Middle frontal gyrus (tissue), 1 donor: ENCODE results near the gene LRP2.
"Not testable (repeated sequence)": the region's sequence is repeated elsewhere in the genome, so short reads cannot be mapped to it uniquely, and the experiment has no call there.

ENCODE experiments used
- DNase-seq: peaks from one replicate; pipeline ENCODE4 v3.0.0-alpha.2; 2015; ENCODE audit warnings: low spot score; ENCODE audit errors: extremely low spot score

The LRP2 gene

GRCh38 chr2:169178364-169178763, 184.0 kb downstream of the LRP2 start:
- no peak for DNase-seq

GRCh38 chr2:169175112-169175511, 187.2 kb downstream of the LRP2 start:
- no peak for DNase-seq

GRCh38 chr2:169173876-169174275, 188.5 kb downstream of the LRP2 start:
- DNase-seq, result no peak

GRCh38 chr2:169172914-169173313, 189.4 kb downstream of the LRP2 start:
- DNase-seq, result no peak

- DNase-seq, result no peak
Measured at GRCh38 chr2:169172151-169172735, 190.1 kb downstream of the LRP2 start.

DNA sequence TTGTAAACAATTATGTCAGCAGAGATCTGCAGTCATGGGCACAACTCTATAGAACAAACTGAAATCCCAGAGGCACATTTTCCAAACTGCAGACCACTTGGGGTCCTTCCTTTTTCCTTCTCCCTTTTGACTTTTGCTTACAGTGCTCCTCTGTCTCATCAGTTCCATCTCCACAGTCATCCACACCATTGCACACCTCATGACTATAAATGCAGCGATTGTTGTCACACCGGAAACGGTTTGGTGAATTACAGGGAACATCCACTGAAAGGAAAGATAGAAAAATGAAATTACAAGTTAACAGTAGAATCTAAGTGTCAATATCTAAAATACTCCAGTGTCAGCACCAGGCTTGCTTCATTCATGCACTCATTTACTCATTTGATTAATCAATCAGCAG, 196.5 kb downstream of the LRP2 start:
- DNase-seq, result no peak

DNA sequence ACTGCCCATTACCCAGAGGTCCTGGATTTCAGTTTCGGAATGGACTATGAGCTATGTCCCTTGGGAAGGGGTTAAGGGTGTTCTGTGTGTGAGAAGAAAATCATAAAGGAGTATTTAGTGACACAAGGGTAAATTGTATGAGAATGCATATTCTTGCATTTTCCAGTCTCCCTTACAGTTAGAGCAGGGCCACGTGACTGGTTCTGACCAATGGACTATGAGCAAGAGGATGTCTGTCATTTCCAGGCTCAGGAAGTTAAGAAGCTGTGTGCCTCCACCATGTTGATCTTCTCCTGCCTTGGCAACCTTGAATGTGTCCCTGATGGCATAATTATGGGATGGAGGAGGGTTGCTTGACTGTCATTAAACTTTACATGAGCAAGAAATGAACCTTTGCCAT, 198.0 kb downstream of the LRP2 start:
- no peak for DNase-seq

GRCh38 chr2:169162613-169163012, 199.7 kb downstream of the LRP2 start:
- no peak for DNase-seq

- DNase-seq, result no peak
Measured at GRCh38 chr2:169160926-169161481, 201.3 kb downstream of the LRP2 start.

DNA sequence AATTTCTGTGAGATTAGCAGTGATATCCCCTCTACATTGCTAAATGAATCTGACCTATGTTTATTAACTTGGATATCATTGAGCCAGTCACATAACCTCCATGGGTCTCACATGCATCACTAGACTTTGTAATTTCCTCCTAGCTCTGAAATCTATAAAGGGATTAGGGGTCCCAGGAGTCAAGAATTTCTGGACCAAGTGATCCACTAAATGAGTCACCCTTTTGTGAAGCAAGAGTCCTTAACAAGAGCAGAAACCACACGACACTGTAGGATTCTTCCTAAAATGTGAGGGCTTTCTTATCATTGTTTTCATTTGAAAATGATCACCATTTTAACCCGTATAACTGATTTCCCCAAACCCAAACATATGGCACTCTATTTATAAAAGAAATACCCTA, 202.6 kb downstream of the LRP2 start:
- DNase-seq, result no peak

- DNase-seq, result no peak
Measured at GRCh38 chr2:169158874-169159273, 203.5 kb downstream of the LRP2 start.

DNA sequence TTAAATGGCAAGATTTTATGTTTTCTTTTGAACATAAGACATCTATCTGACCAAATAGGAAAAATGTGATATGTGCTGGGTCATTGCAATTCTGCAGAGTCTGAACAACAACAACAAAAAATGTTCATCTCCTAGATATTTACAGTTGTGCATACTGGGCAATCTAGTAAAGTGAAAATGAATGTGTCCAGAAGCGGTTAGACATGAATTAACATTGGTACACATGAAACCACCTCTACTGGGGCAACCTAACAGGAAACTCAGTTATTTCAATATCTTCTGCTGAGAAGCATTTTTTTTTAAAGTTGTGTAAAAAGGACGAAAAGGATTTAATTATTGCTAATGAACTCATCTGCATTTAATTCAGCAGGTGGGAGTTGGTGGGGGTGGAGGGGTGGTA, 216.1 kb downstream of the LRP2 start:
- DNase-seq, result no peak

DNA sequence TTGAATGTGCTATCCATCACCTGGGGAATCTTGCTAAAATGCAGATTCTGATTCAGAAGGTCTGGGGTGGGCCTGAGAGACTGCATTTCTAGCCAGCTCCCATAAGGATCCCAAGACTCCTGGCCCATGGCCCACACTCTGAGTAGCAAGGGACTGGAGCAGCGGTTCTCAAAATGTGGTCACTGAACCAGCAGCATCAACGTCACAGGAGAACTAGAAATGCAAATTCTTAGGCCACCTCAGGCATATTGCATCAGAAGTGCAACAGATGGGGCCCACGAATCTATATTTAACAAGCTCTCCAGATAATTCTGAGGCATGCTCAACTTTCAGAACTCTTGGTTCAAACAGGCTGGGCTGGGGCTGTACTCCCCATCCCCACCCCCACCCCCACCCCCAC, 218.3 kb downstream of the LRP2 start:
- no peak for DNase-seq

DNA sequence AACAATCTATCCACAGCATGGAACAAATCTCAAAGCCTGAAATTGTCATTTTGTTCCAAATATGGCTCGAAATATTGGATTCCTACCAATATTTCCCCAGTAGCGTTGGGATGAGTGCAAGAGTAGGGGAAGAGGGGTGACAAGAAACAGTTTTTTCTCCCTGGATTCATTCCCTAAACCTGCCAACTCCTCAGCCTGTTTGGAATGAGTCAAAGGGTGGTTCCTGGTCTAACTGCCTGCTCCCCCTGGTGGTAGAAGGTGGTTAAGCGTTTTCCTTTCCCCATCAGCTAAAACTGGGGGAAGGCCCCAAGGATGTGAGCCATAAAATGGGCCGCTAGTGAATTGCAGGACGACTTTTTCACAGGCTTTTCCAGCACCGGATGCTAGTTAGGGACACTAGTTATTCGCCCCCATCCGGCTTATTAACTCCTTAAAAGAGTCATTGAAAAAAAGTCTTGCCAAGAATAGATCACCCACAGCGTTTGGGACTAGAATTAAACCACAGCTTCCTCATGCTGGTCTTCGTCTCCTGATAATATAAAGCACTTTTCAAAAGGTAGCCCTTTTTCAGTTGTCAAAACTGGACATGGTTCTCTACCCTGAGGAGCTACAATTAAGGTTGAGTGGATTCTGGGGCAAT, 220.5 kb downstream of the LRP2 start:
- DNase-seq, result no peak

- DNase-seq, result no peak
Measured at GRCh38 chr2:169139993-169140767, 222.2 kb downstream of the LRP2 start.

GRCh38 chr2:169139145-169139544, 223.2 kb downstream of the LRP2 start:
- DNase-seq, result no peak

GRCh38 chr2:169137924-169138323, 224.4 kb downstream of the LRP2 start:
- no peak for DNase-seq

DNA sequence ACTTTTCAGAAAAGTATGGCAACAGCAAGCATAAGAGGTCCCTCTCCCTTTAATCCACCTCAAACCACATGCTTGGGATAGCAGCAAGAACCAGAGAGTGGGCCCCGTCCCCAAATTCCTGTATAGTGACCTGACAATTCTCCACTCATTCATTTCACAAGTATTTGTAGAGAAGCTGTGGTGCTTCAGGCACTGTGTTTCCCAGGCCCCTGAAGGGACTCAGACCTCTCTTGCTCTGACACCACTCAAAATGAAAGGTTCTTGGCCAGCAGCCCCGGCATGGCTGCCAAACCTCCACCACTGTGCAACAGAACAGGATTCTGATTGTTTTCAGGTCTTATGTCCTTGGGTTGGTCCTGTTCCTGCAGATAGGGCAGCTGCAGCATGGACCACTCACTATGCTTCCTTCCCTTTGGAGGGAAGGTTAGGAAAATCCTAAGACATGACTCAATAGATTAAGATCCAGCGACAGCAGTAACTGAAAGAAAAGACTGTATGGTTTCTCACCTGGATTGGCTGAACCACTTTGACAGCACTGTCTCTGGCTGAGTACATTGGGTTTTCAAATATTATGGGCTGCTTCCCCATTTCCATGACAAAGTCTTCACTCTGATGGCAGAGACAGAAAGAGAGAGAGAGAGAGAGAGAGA, 225.3 kb downstream of the LRP2 start:
- DNase-seq, result no peak

GRCh38 chr2:169136428-169136827, 225.9 kb downstream of the LRP2 start:
- DNase-seq, result not testable (repeated sequence)

DNA sequence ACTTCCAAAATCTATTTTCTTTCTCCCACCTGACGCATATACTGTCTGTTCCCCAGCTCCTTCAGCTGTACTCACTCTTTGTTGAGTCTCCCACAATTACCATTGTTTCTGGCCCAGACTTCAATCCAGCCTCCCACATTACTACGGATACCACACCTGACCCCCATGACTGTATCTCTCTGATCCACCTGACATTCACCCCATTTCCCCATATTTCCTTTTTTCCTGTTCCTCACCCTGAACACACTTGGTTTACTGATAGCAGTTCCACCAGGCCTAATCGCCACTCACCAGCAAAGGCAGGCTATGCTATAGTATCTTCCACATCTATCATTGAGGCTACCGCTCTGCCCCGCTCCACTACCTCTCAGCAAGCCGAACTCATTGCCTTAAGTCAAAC, 228.1 kb downstream of the LRP2 start:
- not testable (repeated sequence) for DNase-seq

GRCh38 chr2:169131587-169132512, 230.5 kb downstream of the LRP2 start:
- DNase-seq, result peak; percentile 47
